HepG2 (cell line): Measurements from ENCODE around the gene SSNA1. TPM values are rescaled to one million over a fixed set of nuclear protein-coding genes. Genes with fewer than 3 reads are reported as not detected.
A peak's percentile ranks its signal among the peaks of the same experiment; 100 is the strongest.

Experiments used
- BCLAF1 ChIP-seq: fragments of 450-650 bp; IDR thresholded peaks from 2 replicates; pipeline ENCODE4 v1.6.1; 2017; ENCODE audit warnings: mild to moderate bottlenecking
- CREM ChIP-seq, 2 experiments: sonication (generic) in 1 of 2; formaldehyde crosslinking in 1 of 2; IDR thresholded peaks; 2 replicates each; pipeline versions ENCODE4 v1.4.0 to v1.6.1; 2016 to 2020; ENCODE audit warnings: antibody characterized with exemption in 1 of 2, mild to moderate bottlenecking in 1 of 2, missing genetic modification reagents in 1 of 2
- FIP1L1 ChIP-seq: fragments of 200-400 bp; formaldehyde crosslinking; IDR thresholded peaks from 2 replicates; pipeline ENCODE4 v1.6.1; 2018; ENCODE audit warnings: low read depth, mild to moderate bottlenecking, low read length, moderate library complexity, borderline replicate concordance; ENCODE audit not compliant: insufficient read depth
- HHEX ChIP-seq: IDR thresholded peaks from 2 replicates; pipeline ENCODE4 v1.6.1; 2016; ENCODE audit warnings: control low read depth
- JARID2 ChIP-seq: sonication (generic); formaldehyde crosslinking; IDR thresholded peaks from 2 replicates; pipeline ENCODE4 v1.8.1; 2023; ENCODE audit warnings: missing genetic modification reagents, inconsistent platforms; ENCODE audit not compliant: insufficient replicate concordance
- KAT2B ChIP-seq: fragments of 150-350 bp; IDR thresholded peaks from 2 replicates; pipeline ENCODE4 v1.6.1; 2014; ENCODE audit warnings: low read depth, low read length, borderline replicate concordance
- KMT2B ChIP-seq: IDR thresholded peaks from 2 replicates; pipeline ENCODE4 v1.6.1; 2016; ENCODE audit warnings: missing genetic modification reagents, missing compliant biosample characterization
- MXD4 ChIP-seq: IDR thresholded peaks from 2 replicates; pipeline ENCODE4 v1.6.1; 2016; ENCODE audit warnings: mild to moderate bottlenecking, missing biosample characterization, missing genetic modification reagents
- NR3C1 ChIP-seq: sonication (generic); formaldehyde crosslinking; IDR thresholded peaks from 2 replicates; pipeline ENCODE4 v1.4.0; 2020; ENCODE audit warnings: missing genetic modification reagents
- RELA ChIP-seq: sonication (generic); formaldehyde crosslinking; IDR thresholded peaks from 2 replicates; pipeline ENCODE4 v1.4.0; 2020; ENCODE audit warnings: missing genetic modification reagents
- SP4 ChIP-seq: sonication (generic); formaldehyde crosslinking; IDR thresholded peaks from 2 replicates; pipeline ENCODE4 v1.8.1; 2023; ENCODE audit warnings: mild to moderate bottlenecking, missing genetic modification reagents
- STAT5B ChIP-seq: sonication (generic); formaldehyde crosslinking; IDR thresholded peaks from 2 replicates; pipeline ENCODE4 v1.4.0; 2020; ENCODE audit warnings: missing genetic modification reagents
- THAP11 ChIP-seq: IDR thresholded peaks from 2 replicates; pipeline ENCODE4 v1.6.1; 2016; ENCODE audit warnings: missing biosample characterization, missing genetic modification reagents
- TRAFD1 ChIP-seq: sonication (generic); formaldehyde crosslinking; IDR thresholded peaks from 2 replicates; pipeline ENCODE4 v1.5.1; 2020; ENCODE audit warnings: missing genetic modification reagents, mild to moderate bottlenecking, borderline replicate concordance
- ZNF142 ChIP-seq: sonication (generic); formaldehyde crosslinking; IDR thresholded peaks from 2 replicates; pipeline ENCODE4 v1.4.0; 2020; ENCODE audit warnings: missing genetic modification reagents
- ZNF17 ChIP-seq: sonication (generic); formaldehyde crosslinking; IDR thresholded peaks from 2 replicates; pipeline ENCODE4 v1.5.0; 2020; ENCODE audit warnings: mild to moderate bottlenecking, missing genetic modification reagents
- ZNF180 ChIP-seq: sonication (generic); formaldehyde crosslinking; IDR thresholded peaks from 2 replicates; pipeline ENCODE4 v1.4.0; 2020; ENCODE audit warnings: low read depth, missing genetic modification reagents, borderline replicate concordance
- ZNF263 ChIP-seq: sonication (generic); formaldehyde crosslinking; IDR thresholded peaks from 2 replicates; pipeline ENCODE4 v1.4.0; 2020; ENCODE audit warnings: missing genetic modification reagents
- ZNF792 ChIP-seq: IDR thresholded peaks from 2 replicates; pipeline ENCODE4 v1.6.1; 2016
- ZNF891 ChIP-seq: sonication (generic); formaldehyde crosslinking; IDR thresholded peaks from 2 replicates; pipeline ENCODE4 v1.5.0; 2020; ENCODE audit warnings: mild to moderate bottlenecking, missing genetic modification reagents
- polyA plus RNA-seq, 8 experiments: library from polyadenylated mRNA; depleted of rRNA in 3 of 8; stranded (reverse) in 7 of 8; unstranded in 1 of 8; fragments of >200 nt; fragmentation: Illumina TruSeq in 4 of 8; extraction: Trizol in 4 of 8; gene quantifications; 2 replicates each; pipeline versions ENCODE4 v1.2.1 to v1.2.3, GENCODE V29; 2011 to 2016; ENCODE audit warnings: low read depth in 4 of 8, missing spikeins in 1 of 8, mixed read lengths in 1 of 8; ENCODE audit not compliant: insufficient read depth in 1 of 8
- total RNA-seq, 5 experiments: library from RNA; depleted of rRNA; stranded (reverse); fragments of >200 nt; fragmentation: Illumina TruSeq; extraction: Trizol; gene quantifications; 2 replicates each; pipeline ENCODE4 v1.2.3, GENCODE V29; 2016; ENCODE audit warnings: low read depth in 1 of 5

Gene SSNA1
- total and polyA plus RNA-seq, 2 of the 13 experiments (the other 11 are each of a cell fraction or from before 2014, with no cell fraction given) = 35.9 to 49.4 TPM

- TF ChIP-seq ZNF142 (CRISPR knock-in tag) (peak; percentile 50; the same call in 1 of the 2 replicates), TRAFD1 (CRISPR knock-in tag) (no peak), ZNF792 (CRISPR knock-in tag) (peak; percentile 93), MXD4 (0 out of 2 replicates have a peak, but pooled peaks have one; percentile 86), FIP1L1 (no peak), THAP11 (CRISPR knock-in tag) (peak; percentile 88), CREM (IDR thresholded peaks at IDR 0.05) (no peak), CREM (CRISPR knock-in tag; IDR thresholded peaks at IDR 0.05) (no peak), KAT2B (no peak), HHEX (no peak), ZNF17 (CRISPR knock-in tag) (no peak), JARID2 (no peak), ZNF180 (CRISPR knock-in tag) (no peak), ZNF263 (CRISPR knock-in tag) (0 out of 2 replicates have a peak, but pooled peaks have one; percentile 27), STAT5B (CRISPR knock-in tag) (0 out of 2 replicates have a peak, but pooled peaks have one; percentile 29), NR3C1 (CRISPR knock-in tag) (no peak), RELA (CRISPR knock-in tag) (0 out of 2 replicates have a peak, but pooled peaks have one; percentile 65), BCLAF1 (no peak), SP4 (CRISPR knock-in tag) (peak; percentile 94), KMT2B (CRISPR knock-in tag) (peak; percentile 64; the same call in 1 of the 2 replicates), ZNF891 (CRISPR knock-in tag) (no peak)
Observed at GRCh38 chr9:137200311-137201204, 12.1 kb downstream of the SSNA1 start, which contains the start of gene TPRN (continued).
